K562 (cell line): ENCODE data around the gene DYRK1A. TPM values are rescaled to one million over a fixed set of nuclear protein-coding genes. Genes with fewer than 3 reads are reported as not detected.

Experiments
- ATAC-seq: fragments of 200-7000 bp; cut with Tn5 transposase; 3 replicates; pipeline ENCODE4 v1.9.1; 2020; ENCODE audit warnings: moderate library complexity
- BruUV-seq: library from RNA; stranded (reverse); fragments of 400-500 nt; replicated peaks from 2 replicates; lab custom pipeline; 2021; lab: Mats Ljungman, UMichigan
- CTCF ChIA-PET: fragments of 300-600 bp; formaldehyde crosslinking; extraction: SDS; loops from one replicate; lab custom pipeline; 2021; ENCODE audit warnings: low intra/inter-chr PET ratio; lab: Yijun Ruan, JAX
- POLR2A ChIA-PET: fragments of 300-600, 350-650 bp; sonication (Branson Sonifier 250); formaldehyde crosslinking; extraction: SDS; loops from one replicate; lab custom pipeline; 2021; ENCODE audit warnings: antibody characterized with exemption, inconsistent platforms; lab: Yijun Ruan, JAX
- DNase-seq, 4 experiments: peaks; one replicate each; pipeline versions ENCODE4 v3.0.0 to v3.0.0-alpha.2; 2011 to 2018; ENCODE audit warnings: low spot score in 3 of 4, mixed read lengths in 3 of 4; ENCODE audit errors: extremely low read depth in 1 of 4
- FAIRE-seq: peaks from 2 replicates; lab custom pipeline; 2011; peaks lifted over from hg19 to GRCh38; lab: Jason Lieb, UNC
- H2AFZ ChIP-seq: 2 replicates; pipeline ENCODE4 v1.6.0; 2011; ENCODE audit warnings: low read depth, low read length, control low read depth, inconsistent platforms
- H3K27ac ChIP-seq: fragments of 200-600 bp; 3 replicates; pipeline ENCODE4 v1.8.0; 2011; ENCODE audit warnings: low read depth, mild to moderate bottlenecking, control low read depth, inconsistent platforms, low read length, moderate library complexity, mixed read lengths; ENCODE audit errors: extremely low read depth
- H3K27me3 ChIP-seq, 2 experiments: fragments of 300-600 bp in 1 of 2; 2 replicates in 1 of 2; 3 replicates in 1 of 2; pipeline versions ENCODE4 v1.6.0 to v1.8.0; 2011; ENCODE audit warnings: inconsistent platforms in 2 of 2, low read length in 2 of 2, mild to moderate bottlenecking in 1 of 2, mixed read lengths in 1 of 2, moderate library complexity in 1 of 2; ENCODE audit not compliant: control insufficient read depth in 2 of 2, insufficient read depth in 2 of 2
- H3K36me3 ChIP-seq: fragments of 300-600 bp; 3 replicates; pipeline ENCODE4 v1.8.0; 2011; ENCODE audit warnings: mild to moderate bottlenecking, low read length, inconsistent platforms; ENCODE audit not compliant: control insufficient read depth, insufficient read depth
- H3K4me1 ChIP-seq, 2 experiments: fragments of 200-600 bp in 1 of 2; replicated peaks in 1 of 2; 2 replicates in 1 of 2; 3 replicates in 1 of 2; pipeline versions ENCODE4 v1.5.1 to v1.8.0; 2011; ENCODE audit warnings: inconsistent platforms in 2 of 2, low read length in 2 of 2, mild to moderate bottlenecking in 1 of 2, mixed read lengths in 1 of 2, moderate library complexity in 1 of 2; ENCODE audit not compliant: control insufficient read depth in 2 of 2, insufficient read depth in 2 of 2
- H3K4me2 ChIP-seq: 2 replicates; pipeline ENCODE4 v1.6.1; 2011; ENCODE audit warnings: low read length, control low read depth, inconsistent platforms, mixed read lengths; ENCODE audit not compliant: insufficient read depth
- H3K4me3 ChIP-seq: fragments of 200-600 bp; sonication (generic), shearing (Covaris generic); 2 replicates; pipeline ENCODE4 v1.5.1; 2016; ENCODE audit warnings: control low read depth, inconsistent platforms
- H3K79me2 ChIP-seq: fragments of 200-600 bp; 3 replicates; pipeline ENCODE4 v1.8.0; 2011; ENCODE audit warnings: low read length, inconsistent platforms; ENCODE audit not compliant: control insufficient read depth, insufficient read depth
- H3K9ac ChIP-seq, 2 experiments: 2 replicates each; pipeline versions ENCODE4 v1.6.0 to v1.6.1; 2011; ENCODE audit warnings: low read depth in 2 of 2, low read length in 2 of 2, control low read depth in 1 of 2, inconsistent platforms in 1 of 2, mild to moderate bottlenecking in 1 of 2, mixed read lengths in 1 of 2; ENCODE audit not compliant: insufficient read depth in 1 of 2
- H3K9me1 ChIP-seq: one replicate; pipeline ENCODE4 v1.6.0; 2011; ENCODE audit warnings: inconsistent platforms, mild to moderate bottlenecking, low read length, moderate library complexity; ENCODE audit not compliant: control insufficient read depth, insufficient read depth
- H3K9me3 ChIP-seq: replicated peaks from 2 replicates; pipeline ENCODE4 v1.5.1; 2011; ENCODE audit warnings: low read depth, low read length, inconsistent platforms; ENCODE audit not compliant: control insufficient read depth, insufficient read depth
- H4K20me1 ChIP-seq: replicated peaks from 2 replicates; pipeline ENCODE4 v1.6.1; 2011; ENCODE audit warnings: low read length, inconsistent platforms, mixed read lengths; ENCODE audit not compliant: control insufficient read depth, insufficient read depth
- E2F5 ChIP-seq: sonication (generic); formaldehyde crosslinking; IDR thresholded peaks from 2 replicates; pipeline ENCODE4 v1.8.0; 2022; ENCODE audit warnings: mild to moderate bottlenecking, missing genetic modification reagents
- ETV6 ChIP-seq, 3 experiments: fragments of 150-350 bp in 1 of 3; sonication (generic) in 1 of 3; formaldehyde crosslinking in 1 of 3; IDR thresholded peaks; 2 replicates each; pipeline versions ENCODE4 v1.6.1 to v1.8.0; 2014 to 2022; ENCODE audit warnings: borderline replicate concordance in 2 of 3, low read depth in 2 of 3, antibody characterized with exemption in 1 of 3, low read length in 1 of 3, mild to moderate bottlenecking in 1 of 3, missing genetic modification reagents in 1 of 3
- GTF2E2 ChIP-seq: fragments of 200-800 bp; sonication (Bioruptor generic); IDR thresholded peaks from 2 replicates; pipeline ENCODE4 v1.6.1; 2016; ENCODE audit warnings: missing genetic modification characterization, missing compliant biosample characterization
- ID3 ChIP-seq, 2 experiments: fragments of 250-450 bp in 1 of 2; fragments of 450-650 bp in 1 of 2; sonication (Bioruptor Pico) in 1 of 2; IDR thresholded peaks; 2 replicates each; pipeline versions ENCODE4 v1.6.1 to v1.8.0; 2016 to 2021; ENCODE audit warnings: mild to moderate bottlenecking in 2 of 2, moderate library complexity in 2 of 2, missing compliant biosample characterization in 1 of 2, missing genetic modification characterization in 1 of 2
- MCM2 ChIP-seq: fragments of 450-650 bp; IDR thresholded peaks from 2 replicates; pipeline ENCODE4 v1.6.1; 2017; ENCODE audit warnings: low read depth, mild to moderate bottlenecking
- MTA1 ChIP-seq: fragments of 450-650 bp; IDR thresholded peaks from 2 replicates; pipeline ENCODE4 v1.6.1; 2017; ENCODE audit warnings: borderline replicate concordance
- MTA2 ChIP-seq: fragments of 450-650 bp; IDR thresholded peaks from 2 replicates; pipeline ENCODE4 v1.6.1; 2016; ENCODE audit warnings: low read depth
- PATZ1 ChIP-seq: fragments of 250-450 bp; sonication (Bioruptor Pico); IDR thresholded peaks from 2 replicates; pipeline ENCODE4 v1.5.0; 2020; ENCODE audit warnings: mild to moderate bottlenecking, borderline replicate concordance
- PTTG1 ChIP-seq: fragments of 450-650 bp; IDR thresholded peaks from 2 replicates; pipeline ENCODE4 v1.6.1; 2016; ENCODE audit warnings: low read depth, mild to moderate bottlenecking, missing genetic modification characterization, missing compliant biosample characterization
- TAF7 ChIP-seq: fragments of 450-650 bp; IDR thresholded peaks from 2 replicates; pipeline ENCODE4 v1.6.1; 2016; ENCODE audit warnings: missing genetic modification characterization, missing compliant biosample characterization
- TGIF2 ChIP-seq: sonication (generic); formaldehyde crosslinking; IDR thresholded peaks from 2 replicates; pipeline ENCODE4 v1.8.1; 2022; ENCODE audit warnings: mild to moderate bottlenecking, missing genetic modification reagents, moderate library complexity
- TRIM25 ChIP-seq: fragments of 450-650 bp; IDR thresholded peaks from 2 replicates; pipeline ENCODE4 v1.7.0; 2016; ENCODE audit warnings: borderline replicate concordance
- ZKSCAN8 ChIP-seq: fragments of 200-800 bp; sonication (Bioruptor generic); IDR thresholded peaks from 2 replicates; pipeline ENCODE4 v1.6.1; 2016; ENCODE audit warnings: missing genetic modification characterization, missing compliant biosample characterization
- ZNF146 ChIP-seq: IDR thresholded peaks from one replicate; pipeline ENCODE4 v1.6.1; 2018; ENCODE audit warnings: missing compliant biosample characterization; ENCODE audit not compliant: unreplicated experiment
- ZNF197 ChIP-seq: fragments of 200-800 bp; sonication (Bioruptor generic); IDR thresholded peaks from 2 replicates; pipeline ENCODE4 v1.6.1; 2016; ENCODE audit warnings: low read depth, missing genetic modification characterization, missing compliant biosample characterization
- ZNF76 ChIP-seq: fragments of 250-450 bp; sonication (Bioruptor Pico); IDR thresholded peaks from 2 replicates; pipeline ENCODE4 v1.4.0; 2020; ENCODE audit warnings: mild to moderate bottlenecking, moderate library complexity, borderline replicate concordance
- ZNF766 ChIP-seq: fragments of 200-800 bp; sonication (Bioruptor generic); conservative IDR thresholded peaks from 2 replicates; pipeline ENCODE4 v1.6.1; 2016; ENCODE audit warnings: missing genetic modification characterization, missing compliant biosample characterization
- WGBS: fragments of 100-300 bp; shearing (Covaris generic); methylation state at CpG from one replicate; pipeline ENCODE4 v1.1.6; 2016; ENCODE audit warnings: low coverage, mixed read lengths; ENCODE audit not compliant: insufficient coverage; ENCODE audit errors: missing lambda C conversion rate; 5-methylcytosine and 5-hydroxymethylcytosine counted together
- in situ Hi-C: fragments of 300-500 bp; cut with MboI; formaldehyde crosslinking; loops from 4 replicates; pipeline ENCODE4 v1.15.0; 2018; ENCODE audit warnings: inconsistent platforms, mixed read lengths
- intact Hi-C: fragments of 100-400 bp; cut with micrococcal nuclease; formaldehyde crosslinking; loops from 2 replicates; pipeline ENCODE4 v1.14.2; 2022
- polyA plus RNA-seq, 8 experiments: library from polyadenylated mRNA; depleted of rRNA in 4 of 8; stranded (reverse) in 5 of 8; unstranded in 3 of 8; fragments of >200 nt; fragmentation: Nextera tagmentation in 2 of 8; fragmentation: Illumina TruSeq in 1 of 8; extraction: Ambion mirVana in 2 of 8; extraction: Trizol in 1 of 8; gene quantifications; 2 replicates each; pipeline versions ENCODE4 v1.2.1 to v1.2.3, GENCODE V29; 2011 to 2014; ENCODE audit warnings: inconsistent platforms in 1 of 8, missing spikeins in 1 of 8
- total RNA-seq, 7 experiments: library from RNA; depleted of rRNA in 6 of 7; stranded (reverse); fragments of >200 nt in 6 of 7; fragmentation: Illumina TruSeq in 2 of 7; extraction: Trizol in 2 of 7; gene quantifications; 2 replicates each; pipeline versions ENCODE4 v1.2.1 to v1.2.3, GENCODE V29; 2011 to 2021; ENCODE audit warnings: low replicate concordance in 1 of 7

The DYRK1A gene
- total and polyA plus RNA-seq, 9 of the 15 experiments (the other 6 are each of a cell fraction or from before 2014, with no cell fraction given): 3.7 to 64.8 (median 42.3) TPM

GRCh38 chr21:37395961-37396360 lies 29.4 kb downstream of the DYRK1A start:
- no peak for ATAC-seq
- H3K9ac ChIP-seq: no peak overlapping the region
- peaks cover 30% of the 10 kb centered on the region for H3K36me3 ChIP-seq
- intact Hi-C loops: no loop called here
- BruUV-seq: no TSS peak
- no peak overlapping the region for H3K27ac ChIP-seq
- no peak overlapping the region for H3K4me2 ChIP-seq
- H3K9me3 ChIP-seq: no peaks in the 10 kb centered on the region
- H3K79me2 ChIP-seq: peaks cover 99% of the 10 kb centered on the region
- peaks cover 3 to 8% of the 10 kb centered on the region in 2 experiments; a peak in 3 of 5 replicates for H3K4me1 ChIP-seq
- H3K4me3 ChIP-seq: no peak overlapping the region
- H3K9me1 ChIP-seq: peaks cover 7% of the 10 kb centered on the region
- H4K20me1 ChIP-seq: peaks cover 25% of the 10 kb centered on the region
- POLR2A ChIA-PET: no interaction called here
- H2AFZ ChIP-seq: no peak overlapping the region
- 79% methylated on average over 2 of the region's 2 CpGs for WGBS
- H3K27me3 ChIP-seq: no peaks in the 10 kb centered on the region
- in situ Hi-C loops: no loop called here
- DNase-seq: no peak
- FAIRE-seq: no peak
- CTCF ChIA-PET: interaction anchor here (0.7 kb wide), 1 partner anchor 419 kb away, joined by 3 read pairs; no protein-coding TSS in a partner anchor
- TF ChIP-seq GTF2E2 (tag) (no peak), MCM2 (no peak), E2F5 (CRISPR knock-in tag) (no peak), TAF7 (tag) (no peak), PTTG1 (tag) (no peak), TRIM25 (no peak), ZNF76 (CRISPR knock-in tag) (no peak), ZNF766 (CRISPR knock-in tag) (no peak), PATZ1 (CRISPR knock-in tag) (no peak), MTA1 (no peak), ZNF146 (no peak), MTA2 (no peak), ETV6 (IDR thresholded peaks at IDR 0.05; ENCODE audit: borderline replicate concordance in 1 of 2, low read depth in 2 of 2, low read length in 1 of 2) (no peak), ETV6 (CRISPR knock-in tag; IDR thresholded peaks at IDR 0.05; ENCODE audit: borderline replicate concordance) (no peak), ID3 (CRISPR knock-in tag; IDR thresholded peaks at IDR 0.05) (no peak), ID3 (tag; IDR thresholded peaks at IDR 0.05) (no peak), TGIF2 (CRISPR knock-in tag) (no peak), ZKSCAN8 (CRISPR knock-in tag) (no peak), ZNF197 (CRISPR knock-in tag) (no peak)
